Adrenal gland (tissue), 5 donors: ENCODE measurements around the gene ALG9.

Source experiments
- POLR2A ChIP-seq, 2 donors: fragments of 450-650 bp; IDR thresholded peaks; one replicate each; pipeline ENCODE4 v1.6.1; 2017; ENCODE audit warnings: antibody characterized with exemption in 2 of 2, mild to moderate bottlenecking in 2 of 2, moderate library complexity in 1 of 2
- TF ChIP-seq, protein P1 (sequence below), 6 experiments: fragments of 450-650 bp in 4 of 6; fragments of 200-600 bp in 2 of 6; sonication (generic) in 1 of 6; IDR thresholded peaks; 1 replicate in 5 of 6; 2 replicates in 1 of 6; pipeline versions ENCODE4 v1.5.1 to v1.8.0; 2016 to 2021; ENCODE audit warnings: antibody characterized with exemption in 6 of 6, mild to moderate bottlenecking in 2 of 6, moderate library complexity in 1 of 6
- donor health status: DM: no; HTN: no; CAD: no.

DNA sequence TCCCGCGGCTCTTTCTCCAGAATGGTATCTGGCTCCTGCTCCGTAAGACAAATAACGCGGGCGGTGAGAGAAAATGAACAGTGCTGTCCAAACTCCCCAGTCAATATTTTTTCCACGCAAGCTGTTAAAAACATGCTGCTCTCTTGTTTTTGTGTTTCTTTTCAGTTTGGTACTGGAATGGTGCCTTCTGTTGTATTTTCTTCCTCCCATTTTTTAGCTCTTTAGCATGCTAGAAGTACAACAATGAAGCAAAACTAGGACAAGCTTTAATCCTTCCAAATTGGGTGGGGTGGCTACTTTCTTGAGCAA lies 104.6 kb downstream of the ALG9 start:
- TF ChIP-seq, protein P1, sequence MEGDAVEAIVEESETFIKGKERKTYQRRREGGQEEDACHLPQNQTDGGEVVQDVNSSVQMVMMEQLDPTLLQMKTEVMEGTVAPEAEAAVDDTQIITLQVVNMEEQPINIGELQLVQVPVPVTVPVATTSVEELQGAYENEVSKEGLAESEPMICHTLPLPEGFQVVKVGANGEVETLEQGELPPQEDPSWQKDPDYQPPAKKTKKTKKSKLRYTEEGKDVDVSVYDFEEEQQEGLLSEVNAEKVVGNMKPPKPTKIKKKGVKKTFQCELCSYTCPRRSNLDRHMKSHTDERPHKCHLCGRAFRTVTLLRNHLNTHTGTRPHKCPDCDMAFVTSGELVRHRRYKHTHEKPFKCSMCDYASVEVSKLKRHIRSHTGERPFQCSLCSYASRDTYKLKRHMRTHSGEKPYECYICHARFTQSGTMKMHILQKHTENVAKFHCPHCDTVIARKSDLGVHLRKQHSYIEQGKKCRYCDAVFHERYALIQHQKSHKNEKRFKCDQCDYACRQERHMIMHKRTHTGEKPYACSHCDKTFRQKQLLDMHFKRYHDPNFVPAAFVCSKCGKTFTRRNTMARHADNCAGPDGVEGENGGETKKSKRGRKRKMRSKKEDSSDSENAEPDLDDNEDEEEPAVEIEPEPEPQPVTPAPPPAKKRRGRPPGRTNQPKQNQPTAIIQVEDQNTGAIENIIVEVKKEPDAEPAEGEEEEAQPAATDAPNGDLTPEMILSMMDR (IDR thresholded peaks at IDR 0.05) = no peak
- TF ChIP-seq POLR2A (IDR thresholded peaks at IDR 0.05) = peak in 1 of 2 donors; percentile 29
